Measurements from ENCODE around the gene TPRN. TPM values are rescaled to one million over a fixed set of nuclear protein-coding genes. Genes with fewer than 3 reads are reported as not detected.
A peak's percentile ranks its signal among the peaks of the same experiment; 100 is the strongest.

The TPRN gene
- total and polyA plus RNA-seq, 4 donors = 4.3 to 10.8 (median 5.7) TPM

GRCh38 chr9:137187386-137187785 lies 13.2 kb downstream of the TPRN start:
- no peaks in the 10 kb centered on the region for H3K4me1 ChIP-seq (ENCODE audit: control insufficient read depth in 1 of 2, insufficient read depth in 2 of 2, low read length in 2 of 2)
- peaks cover 0 to 2% of the 10 kb centered on the region in 2 donors for H3K36me3 ChIP-seq (ENCODE audit: control insufficient read depth in 1 of 2, insufficient read depth in 2 of 2, low read length in 1 of 2)
- ATAC-seq (ENCODE audit: low FRiP score) (no peak), DNase-seq (no peak)
- WGBS, 2 donors = 81 to 84% methylated on average over 15 of the region's 15 CpGs
- no peak overlapping the region for H3K27ac ChIP-seq (ENCODE audit: low read depth in 1 of 2, low read length in 2 of 2)
- no peaks in the 10 kb centered on the region for H3K9me3 ChIP-seq (ENCODE audit: control insufficient read depth, low read length)
- peak overlapping the region in 1 of 2 donors; percentile 74 for H3K4me3 ChIP-seq (ENCODE audit: low read length in 2 of 2)
- intact Hi-C loops (cut with DNase I) = no loop called here
- H3K27me3 ChIP-seq (ENCODE audit: control insufficient read depth in 1 of 2, insufficient read depth in 2 of 2, low read length in 1 of 2) = no peaks in the 10 kb centered on the region

GRCh38 chr9:137186385-137186784 lies 14.2 kb downstream of the TPRN start:
- DNase-seq (no peak), ATAC-seq (ENCODE audit: low FRiP score) (no peak)
- Histone ChIP-seq H3K9me3 (ENCODE audit: control insufficient read depth, low read length) (no peaks in the 10 kb centered on the region), H3K27me3 (ENCODE audit: control insufficient read depth in 1 of 2, insufficient read depth in 2 of 2, low read length in 1 of 2) (no peaks in the 10 kb centered on the region), H3K4me1 (ENCODE audit: control insufficient read depth in 1 of 2, insufficient read depth in 2 of 2, low read length in 2 of 2) (no peaks in the 10 kb centered on the region), H3K36me3 (ENCODE audit: control insufficient read depth in 1 of 2, insufficient read depth in 2 of 2, low read length in 1 of 2) (peaks cover 0 to 2% of the 10 kb centered on the region in 2 donors), H3K27ac (ENCODE audit: low read depth in 1 of 2, low read length in 2 of 2) (no peak overlapping the region), H3K4me3 (ENCODE audit: low read length in 2 of 2) (no peak overlapping the region)
- 81 to 83% methylated on average over 6 of the region's 6 CpGs for WGBS, 2 donors
- intact Hi-C loops (cut with DNase I) = no loop called here

- no peak overlapping the region for H3K27ac ChIP-seq (ENCODE audit: low read depth in 1 of 2, low read length in 2 of 2)
- DNase-seq = no peak
- intact Hi-C loops (cut with DNase I) = no loop called here
- H3K27me3 ChIP-seq (ENCODE audit: control insufficient read depth in 1 of 2, insufficient read depth in 2 of 2, low read length in 1 of 2) = no peaks in the 10 kb centered on the region
- H3K36me3 ChIP-seq (ENCODE audit: control insufficient read depth in 1 of 2, insufficient read depth in 2 of 2, low read length in 1 of 2) = peaks cover 0 to 4% of the 10 kb centered on the region in 2 donors
- no peak for ATAC-seq (ENCODE audit: low FRiP score)
- 91 to 92% methylated on average over 19 of the region's 19 CpGs for WGBS, 2 donors
- no peak overlapping the region for H3K4me3 ChIP-seq (ENCODE audit: low read length in 2 of 2)
- H3K4me1 ChIP-seq (ENCODE audit: control insufficient read depth in 1 of 2, insufficient read depth in 2 of 2, low read length in 2 of 2) = no peaks in the 10 kb centered on the region
- H3K9me3 ChIP-seq (ENCODE audit: control insufficient read depth, low read length) = no peaks in the 10 kb centered on the region
Measured at GRCh38 chr9:137185921-137186320, 14.6 kb downstream of the TPRN start.

GRCh38 chr9:137184881-137185660 lies 15.5 kb downstream of the TPRN start:
- H3K4me3 ChIP-seq (ENCODE audit: low read length in 2 of 2) = no peak overlapping the region
- 91 to 94% methylated on average over 48 of the region's 48 CpGs for WGBS, 2 donors
- ATAC-seq (ENCODE audit: low FRiP score) (no peak), DNase-seq (no peak)
- peaks cover 0 to 4% of the 10 kb centered on the region in 2 donors for H3K36me3 ChIP-seq (ENCODE audit: control insufficient read depth in 1 of 2, insufficient read depth in 2 of 2, low read length in 1 of 2)
- intact Hi-C loops (cut with DNase I) = no loop called here
- H3K4me1 ChIP-seq (ENCODE audit: control insufficient read depth in 1 of 2, insufficient read depth in 2 of 2, low read length in 2 of 2) = no peaks in the 10 kb centered on the region
- H3K9me3 ChIP-seq (ENCODE audit: control insufficient read depth, low read length) = no peaks in the 10 kb centered on the region
- no peaks in the 10 kb centered on the region for H3K27me3 ChIP-seq (ENCODE audit: control insufficient read depth in 1 of 2, insufficient read depth in 2 of 2, low read length in 1 of 2)
- H3K27ac ChIP-seq (ENCODE audit: low read depth in 1 of 2, low read length in 2 of 2) = no peak overlapping the region

GRCh38 chr9:137183980-137184595 lies 16.5 kb downstream of the TPRN start:
- Histone ChIP-seq H3K9me3 (ENCODE audit: control insufficient read depth, low read length) (no peaks in the 10 kb centered on the region), H3K4me1 (ENCODE audit: control insufficient read depth in 1 of 2, insufficient read depth in 2 of 2, low read length in 2 of 2) (no peaks in the 10 kb centered on the region), H3K36me3 (ENCODE audit: control insufficient read depth in 1 of 2, insufficient read depth in 2 of 2, low read length in 1 of 2) (peaks cover 0 to 4% of the 10 kb centered on the region in 2 donors), H3K4me3 (ENCODE audit: low read length in 2 of 2) (no peak overlapping the region), H3K27me3 (ENCODE audit: control insufficient read depth in 1 of 2, insufficient read depth in 2 of 2, low read length in 1 of 2) (no peaks in the 10 kb centered on the region), H3K27ac (ENCODE audit: low read depth in 1 of 2, low read length in 2 of 2) (no peak overlapping the region)
- intact Hi-C loops (cut with DNase I) = no loop called here
- ATAC-seq (ENCODE audit: low FRiP score) = no peak
- 91 to 94% methylated on average over 27 of the region's 27 CpGs for WGBS, 2 donors
- DNase-seq = no peak

GRCh38 chr9:137182836-137183235 lies 17.7 kb downstream of the TPRN start:
- WGBS, 2 donors = 88 to 96% methylated on average over 17 of the region's 17 CpGs
- Histone ChIP-seq H3K4me1 (ENCODE audit: control insufficient read depth in 1 of 2, insufficient read depth in 2 of 2, low read length in 2 of 2) (no peaks in the 10 kb centered on the region), H3K4me3 (ENCODE audit: low read length in 2 of 2) (no peak overlapping the region), H3K9me3 (ENCODE audit: control insufficient read depth, low read length) (no peaks in the 10 kb centered on the region), H3K27ac (ENCODE audit: low read depth in 1 of 2, low read length in 2 of 2) (no peak overlapping the region), H3K36me3 (ENCODE audit: control insufficient read depth in 1 of 2, insufficient read depth in 2 of 2, low read length in 1 of 2) (peaks cover 0 to 4% of the 10 kb centered on the region in 2 donors), H3K27me3 (ENCODE audit: control insufficient read depth in 1 of 2, insufficient read depth in 2 of 2, low read length in 1 of 2) (no peaks in the 10 kb centered on the region)
- ATAC-seq (ENCODE audit: low FRiP score) = no peak
- intact Hi-C loops (cut with DNase I) = no loop called here
- no peak for DNase-seq

- Histone ChIP-seq H3K4me3 (ENCODE audit: low read length in 2 of 2) (no peak overlapping the region), H3K9me3 (ENCODE audit: control insufficient read depth, low read length) (no peaks in the 10 kb centered on the region), H3K27me3 (ENCODE audit: control insufficient read depth in 1 of 2, insufficient read depth in 2 of 2, low read length in 1 of 2) (no peaks in the 10 kb centered on the region), H3K36me3 (ENCODE audit: control insufficient read depth in 1 of 2, insufficient read depth in 2 of 2, low read length in 1 of 2) (peaks cover 0 to 4% of the 10 kb centered on the region in 2 donors), H3K27ac (ENCODE audit: low read depth in 1 of 2, low read length in 2 of 2) (no peak overlapping the region), H3K4me1 (ENCODE audit: control insufficient read depth in 1 of 2, insufficient read depth in 2 of 2, low read length in 2 of 2) (no peaks in the 10 kb centered on the region)
- ATAC-seq (ENCODE audit: low FRiP score) = no peak
- no peak for DNase-seq
- intact Hi-C loops (cut with DNase I) = no loop called here
- whole genome bisulfite sequencing, 2 donors = 91 to 93% methylated on average over 22 of the region's 22 CpGs
Measured at GRCh38 chr9:137181680-137182079, 18.9 kb downstream of the TPRN start.

GRCh38 chr9:137180491-137180890 lies 20.1 kb downstream of the TPRN start:
- intact Hi-C loops (cut with DNase I) = no loop called here
- Histone ChIP-seq H3K27ac (ENCODE audit: low read depth in 1 of 2, low read length in 2 of 2) (no peak overlapping the region), H3K4me1 (ENCODE audit: control insufficient read depth in 1 of 2, insufficient read depth in 2 of 2, low read length in 2 of 2) (no peaks in the 10 kb centered on the region), H3K9me3 (ENCODE audit: control insufficient read depth, low read length) (no peaks in the 10 kb centered on the region), H3K27me3 (ENCODE audit: control insufficient read depth in 1 of 2, insufficient read depth in 2 of 2, low read length in 1 of 2) (no peaks in the 10 kb centered on the region), H3K4me3 (ENCODE audit: low read length in 2 of 2) (no peak overlapping the region), H3K36me3 (ENCODE audit: control insufficient read depth in 1 of 2, insufficient read depth in 2 of 2, low read length in 1 of 2) (peaks cover 0 to 4% of the 10 kb centered on the region in 2 donors)
- ATAC-seq (ENCODE audit: low FRiP score) (peak; percentile 8), DNase-seq (no peak)
- whole genome bisulfite sequencing, 2 donors = 92 to 93% methylated on average over 16 to 20 of the region's 20 CpGs

GRCh38 chr9:137179761-137180160 lies 20.8 kb downstream of the TPRN start:
- WGBS, 2 donors = 92 to 94% methylated on average over 15 to 17 of the region's 17 CpGs
- Histone ChIP-seq H3K4me1 (ENCODE audit: control insufficient read depth in 1 of 2, insufficient read depth in 2 of 2, low read length in 2 of 2) (no peaks in the 10 kb centered on the region), H3K27ac (ENCODE audit: low read depth in 1 of 2, low read length in 2 of 2) (no peak overlapping the region), H3K4me3 (ENCODE audit: low read length in 2 of 2) (no peak overlapping the region), H3K36me3 (ENCODE audit: control insufficient read depth in 1 of 2, insufficient read depth in 2 of 2, low read length in 1 of 2) (peaks cover 0 to 4% of the 10 kb centered on the region in 2 donors), H3K27me3 (ENCODE audit: control insufficient read depth in 1 of 2, insufficient read depth in 2 of 2, low read length in 1 of 2) (no peaks in the 10 kb centered on the region), H3K9me3 (ENCODE audit: control insufficient read depth, low read length) (no peaks in the 10 kb centered on the region)
- DNase-seq (no peak), ATAC-seq (ENCODE audit: low FRiP score) (no peak)
- intact Hi-C loops (cut with DNase I) = no loop called here
